K562 (cell line): Measurements from ENCODE around the gene PRR14. TPM values are rescaled to one million over a fixed set of nuclear protein-coding genes. Genes with fewer than 3 reads are reported as not detected.

Experiments
- CHD1 ChIP-seq: fragments of 200-600 bp; sonication (generic); IDR thresholded peaks from one replicate; pipeline ENCODE4 v1.6.1; 2012; ENCODE audit warnings: mild to moderate bottlenecking, moderate library complexity, low read length, inconsistent platforms
- DPF2 ChIP-seq: fragments of 450-650 bp; IDR thresholded peaks from 2 replicates; pipeline ENCODE4 v1.6.1; 2016
- EP300 ChIP-seq: IDR thresholded peaks from 2 replicates; pipeline ENCODE4 v1.6.1; 2012; ENCODE audit warnings: low read length, improper control_type of control experiment
- HIVEP1 ChIP-seq: fragments of 250-450 bp; sonication (Bioruptor Pico); IDR thresholded peaks from 2 replicates; pipeline ENCODE4 v1.4.0; 2020; ENCODE audit warnings: mild to moderate bottlenecking
- MAZ ChIP-seq, 2 experiments: fragments of 450-650 bp in 1 of 2; sonication (generic) in 1 of 2; formaldehyde crosslinking; IDR thresholded peaks in 1 of 2; conservative IDR thresholded peaks in 1 of 2; 2 replicates each; pipeline versions ENCODE4 v1.4.0 to v1.5.0; 2020; ENCODE audit warnings: mild to moderate bottlenecking in 1 of 2, missing genetic modification reagents in 1 of 2
- NBN ChIP-seq: fragments of 450-650 bp; IDR thresholded peaks from 2 replicates; pipeline ENCODE4 v1.6.1; 2016; ENCODE audit warnings: low read depth, mild to moderate bottlenecking
- NCOA1 ChIP-seq: fragments of 450-650 bp; IDR thresholded peaks from 2 replicates; pipeline ENCODE4 v1.6.1; 2016; ENCODE audit warnings: low read depth
- SRF ChIP-seq, 2 experiments: fragments of 250-450, 450-650 bp in 1 of 2; sonication (Bioruptor Pico) in 1 of 2; sonication (generic) in 1 of 2; formaldehyde crosslinking; IDR thresholded peaks; 2 replicates each; pipeline versions ENCODE4 v1.5.0 to v1.5.1; 2020 to 2022; ENCODE audit warnings: mild to moderate bottlenecking in 1 of 2, missing genetic modification reagents in 1 of 2
- TAF1 ChIP-seq: IDR thresholded peaks from 2 replicates; pipeline ENCODE4 v1.6.1; 2011; ENCODE audit warnings: mild to moderate bottlenecking, low read length, moderate library complexity; ENCODE audit not compliant: insufficient read depth, control insufficient read depth, severe bottlenecking; ENCODE audit errors: extremely low read depth
- polyA plus RNA-seq, 8 experiments: library from polyadenylated mRNA; depleted of rRNA in 4 of 8; stranded (reverse) in 5 of 8; unstranded in 3 of 8; fragments of >200 nt; fragmentation: Nextera tagmentation in 2 of 8; fragmentation: Illumina TruSeq in 1 of 8; extraction: Ambion mirVana in 2 of 8; extraction: Trizol in 1 of 8; gene quantifications; 2 replicates each; pipeline versions ENCODE4 v1.2.1 to v1.2.3, GENCODE V29; 2011 to 2014; ENCODE audit warnings: inconsistent platforms in 1 of 8, missing spikeins in 1 of 8
- total RNA-seq, 7 experiments: library from RNA; depleted of rRNA in 6 of 7; stranded (reverse); fragments of >200 nt in 6 of 7; fragmentation: Illumina TruSeq in 2 of 7; extraction: Trizol in 2 of 7; gene quantifications; 2 replicates each; pipeline versions ENCODE4 v1.2.1 to v1.2.3, GENCODE V29; 2011 to 2021; ENCODE audit warnings: low replicate concordance in 1 of 7
- TF ChIP-seq, protein P1 (sequence below): fragments of 250-450 bp; sonication (Bioruptor Pico); IDR thresholded peaks from 2 replicates; pipeline ENCODE4 v1.8.0; 2021; ENCODE audit warnings: moderate library complexity, mild to moderate bottlenecking, inconsistent platforms
- TF ChIP-seq, protein P2 (sequence below): fragments of 250-450 bp; sonication (Bioruptor Pico); IDR thresholded peaks from 2 replicates; pipeline ENCODE4 v1.5.1; 2021; ENCODE audit warnings: mild to moderate bottlenecking
- TF ChIP-seq, protein P3 (sequence below): fragments of 450-650 bp; formaldehyde crosslinking; IDR thresholded peaks from 2 replicates; pipeline ENCODE4 v1.4.0; 2020; ENCODE audit warnings: mild to moderate bottlenecking, moderate library complexity
- TF ChIP-seq, protein P4 (sequence below), 2 experiments: fragments of 200-800 bp in 1 of 2; sonication (Bioruptor generic) in 1 of 2; sonication (generic) in 1 of 2; formaldehyde crosslinking in 1 of 2; IDR thresholded peaks in 1 of 2; conservative IDR thresholded peaks in 1 of 2; 2 replicates each; pipeline versions ENCODE4 v1.5.0 to v1.6.1; 2016 to 2020; ENCODE audit warnings: missing compliant biosample characterization in 1 of 2, missing genetic modification characterization in 1 of 2, missing genetic modification reagents in 1 of 2
- TF ChIP-seq, protein P5 (sequence below), 2 experiments: fragments of 250-450 bp in 1 of 2; fragments of 450-650 bp in 1 of 2; sonication (Bioruptor Pico) in 1 of 2; IDR thresholded peaks; 2 replicates each; pipeline versions ENCODE4 v1.6.1 to v1.8.0; 2016 to 2021; ENCODE audit warnings: mild to moderate bottlenecking in 2 of 2, moderate library complexity in 2 of 2, missing compliant biosample characterization in 1 of 2, missing genetic modification characterization in 1 of 2

PRR14 gene
- total and polyA plus RNA-seq, 9 of the 15 experiments (the other 6 are each of a cell fraction or from before 2014, with no cell fraction given), result 2.2 to 63.1 (median 11.5) TPM

DNA sequence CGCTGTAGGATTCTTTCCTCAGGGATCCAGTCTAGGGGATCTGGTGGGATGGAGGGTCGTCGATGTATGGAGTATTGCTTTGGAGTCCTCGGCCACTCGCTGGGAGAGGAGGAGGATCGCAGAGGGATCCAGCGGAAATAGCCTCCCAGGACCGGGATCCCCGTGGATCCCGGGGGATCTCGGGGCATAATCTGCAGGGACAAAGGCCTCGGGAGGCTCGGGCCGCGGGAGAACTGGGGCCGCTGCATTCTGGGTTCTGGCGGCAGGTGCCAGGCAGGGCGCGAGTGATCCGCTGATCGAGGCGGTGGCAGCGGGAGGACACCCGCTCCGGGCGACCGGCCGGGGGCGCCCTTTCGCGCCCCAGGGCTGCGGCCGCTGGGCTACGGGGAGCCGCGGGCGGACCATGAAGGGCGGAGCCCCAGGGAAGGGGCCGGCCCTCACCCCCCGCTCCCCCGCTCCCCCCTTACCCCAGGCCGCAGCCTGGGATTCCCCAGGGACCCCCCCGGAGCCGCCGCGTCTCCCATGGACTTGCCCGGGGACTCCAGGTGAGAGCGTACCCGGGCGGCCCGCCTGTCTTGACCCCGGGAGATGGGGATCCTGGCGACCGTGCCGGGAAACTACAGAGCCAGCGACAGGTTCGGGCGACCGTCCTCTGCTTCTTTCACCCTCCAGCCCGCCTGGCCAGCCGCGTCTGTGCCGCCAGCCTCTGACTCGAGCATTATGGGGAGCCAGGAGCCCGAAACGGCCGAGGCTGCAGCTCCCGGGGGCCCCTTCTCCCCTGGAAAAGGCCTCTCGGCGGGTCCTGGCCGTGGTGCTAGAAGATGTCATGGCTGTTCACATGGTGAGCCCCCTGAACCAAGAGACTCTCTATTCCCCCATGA is 604 bp downstream of the PRR14 start (continued):
- TF ChIP-seq, protein P1, sequence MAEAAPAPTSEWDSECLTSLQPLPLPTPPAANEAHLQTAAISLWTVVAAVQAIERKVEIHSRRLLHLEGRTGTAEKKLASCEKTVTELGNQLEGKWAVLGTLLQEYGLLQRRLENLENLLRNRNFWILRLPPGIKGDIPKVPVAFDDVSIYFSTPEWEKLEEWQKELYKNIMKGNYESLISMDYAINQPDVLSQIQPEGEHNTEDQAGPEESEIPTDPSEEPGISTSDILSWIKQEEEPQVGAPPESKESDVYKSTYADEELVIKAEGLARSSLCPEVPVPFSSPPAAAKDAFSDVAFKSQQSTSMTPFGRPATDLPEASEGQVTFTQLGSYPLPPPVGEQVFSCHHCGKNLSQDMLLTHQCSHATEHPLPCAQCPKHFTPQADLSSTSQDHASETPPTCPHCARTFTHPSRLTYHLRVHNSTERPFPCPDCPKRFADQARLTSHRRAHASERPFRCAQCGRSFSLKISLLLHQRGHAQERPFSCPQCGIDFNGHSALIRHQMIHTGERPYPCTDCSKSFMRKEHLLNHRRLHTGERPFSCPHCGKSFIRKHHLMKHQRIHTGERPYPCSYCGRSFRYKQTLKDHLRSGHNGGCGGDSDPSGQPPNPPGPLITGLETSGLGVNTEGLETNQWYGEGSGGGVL (CRISPR knock-in tag), result no peak
- TF ChIP-seq NBN (no peak), MAZ (CRISPR knock-in tag; conservative IDR thresholded peaks at IDR 0.05 in 1 of 2, IDR thresholded peaks at IDR 0.05 in 1 of 2) (peak in 1 of 2 experiments; percentile 78; a peak in 3 of 4 replicates), HIVEP1 (CRISPR knock-in tag) (no peak), SRF (CRISPR knock-in tag; IDR thresholded peaks at IDR 0.05) (no peak), TAF1 (peak; percentile 51), NCOA1 (no peak), EP300 (no peak), DPF2 (0 out of 2 replicates have a peak, but pooled peaks have one; percentile 30), CHD1 (peak; percentile 43)
- TF ChIP-seq, protein P2, sequence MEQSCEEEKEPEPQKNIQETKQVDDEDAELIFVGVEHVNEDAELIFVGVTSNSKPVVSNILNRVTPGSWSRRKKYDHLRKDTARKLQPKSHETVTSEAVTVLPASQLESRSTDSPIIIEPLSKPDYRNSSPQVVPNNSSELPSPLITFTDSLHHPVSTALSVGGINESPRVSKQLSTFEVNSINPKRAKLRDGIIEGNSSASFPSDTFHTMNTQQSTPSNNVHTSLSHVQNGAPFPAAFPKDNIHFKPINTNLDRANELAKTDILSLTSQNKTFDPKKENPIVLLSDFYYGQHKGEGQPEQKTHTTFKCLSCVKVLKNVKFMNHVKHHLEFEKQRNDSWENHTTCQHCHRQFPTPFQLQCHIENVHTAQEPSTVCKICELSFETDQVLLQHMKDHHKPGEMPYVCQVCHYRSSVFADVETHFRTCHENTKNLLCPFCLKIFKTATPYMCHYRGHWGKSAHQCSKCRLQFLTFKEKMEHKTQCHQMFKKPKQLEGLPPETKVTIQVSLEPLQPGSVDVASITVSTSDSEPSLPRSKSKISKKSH, result no peak
- TF ChIP-seq, protein P3, sequence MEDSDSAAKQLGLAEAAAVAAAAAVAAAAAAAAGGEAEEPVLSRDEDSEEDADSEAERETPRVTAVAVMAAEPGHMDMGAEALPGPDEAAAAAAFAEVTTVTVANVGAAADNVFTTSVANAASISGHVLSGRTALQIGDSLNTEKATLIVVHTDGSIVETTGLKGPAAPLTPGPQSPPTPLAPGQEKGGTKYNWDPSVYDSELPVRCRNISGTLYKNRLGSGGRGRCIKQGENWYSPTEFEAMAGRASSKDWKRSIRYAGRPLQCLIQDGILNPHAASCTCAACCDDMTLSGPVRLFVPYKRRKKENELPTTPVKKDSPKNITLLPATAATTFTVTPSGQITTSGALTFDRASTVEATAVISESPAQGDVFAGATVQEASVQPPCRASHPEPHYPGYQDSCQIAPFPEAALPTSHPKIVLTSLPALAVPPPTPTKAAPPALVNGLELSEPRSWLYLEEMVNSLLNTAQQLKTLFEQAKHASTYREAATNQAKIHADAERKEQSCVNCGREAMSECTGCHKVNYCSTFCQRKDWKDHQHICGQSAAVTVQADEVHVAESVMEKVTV (CRISPR knock-in tag), result no peak
- TF ChIP-seq, protein P4, sequence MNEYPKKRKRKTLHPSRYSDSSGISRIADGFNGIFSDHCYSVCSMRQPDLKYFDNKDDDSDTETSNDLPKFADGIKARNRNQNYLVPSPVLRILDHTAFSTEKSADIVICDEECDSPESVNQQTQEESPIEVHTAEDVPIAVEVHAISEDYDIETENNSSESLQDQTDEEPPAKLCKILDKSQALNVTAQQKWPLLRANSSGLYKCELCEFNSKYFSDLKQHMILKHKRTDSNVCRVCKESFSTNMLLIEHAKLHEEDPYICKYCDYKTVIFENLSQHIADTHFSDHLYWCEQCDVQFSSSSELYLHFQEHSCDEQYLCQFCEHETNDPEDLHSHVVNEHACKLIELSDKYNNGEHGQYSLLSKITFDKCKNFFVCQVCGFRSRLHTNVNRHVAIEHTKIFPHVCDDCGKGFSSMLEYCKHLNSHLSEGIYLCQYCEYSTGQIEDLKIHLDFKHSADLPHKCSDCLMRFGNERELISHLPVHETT (CRISPR knock-in tag; conservative IDR thresholded peaks at IDR 0.05 in 1 of 2, IDR thresholded peaks at IDR 0.05 in 1 of 2), result no peak
- TF ChIP-seq, protein P5, sequence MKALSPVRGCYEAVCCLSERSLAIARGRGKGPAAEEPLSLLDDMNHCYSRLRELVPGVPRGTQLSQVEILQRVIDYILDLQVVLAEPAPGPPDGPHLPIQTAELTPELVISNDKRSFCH (CRISPR knock-in tag; IDR thresholded peaks at IDR 0.05), result no peak
- TF ChIP-seq, protein P5 (tag; IDR thresholded peaks at IDR 0.05), result peak; percentile 16; the same call in 1 of the 2 replicates
- TF ChIP-seq, all 486 proteins: peak for 89
